Suprapubic skin (tissue), 4 donors: ENCODE data around the gene MTFR1L. TPM values are rescaled to one million over a fixed set of nuclear protein-coding genes. Genes with fewer than 3 reads are reported as not detected.

ENCODE experiments used
- DNase-seq, 2 donors: peaks; one replicate each; pipeline ENCODE4 v3.0.0-alpha.2; 2019; ENCODE audit warnings: low spot score in 2 of 2
- H3K27ac ChIP-seq: fragments of 200-600 bp; sonication (generic); one replicate; pipeline ENCODE4 v1.5.1; 2019
- H3K27me3 ChIP-seq: fragments of 200-600 bp; sonication (generic); one replicate; pipeline ENCODE4 v1.5.1; 2019
- H3K36me3 ChIP-seq: fragments of 200-600 bp; sonication (generic); one replicate; pipeline ENCODE4 v1.5.1; 2019
- H3K4me1 ChIP-seq: fragments of 200-600 bp; sonication (generic); one replicate; pipeline ENCODE4 v1.5.1; 2019
- H3K4me3 ChIP-seq: fragments of 200-600 bp; sonication (generic); one replicate; pipeline ENCODE4 v1.5.1; 2019; ENCODE audit warnings: mild to moderate bottlenecking
- H3K9me3 ChIP-seq: fragments of 200-600 bp; sonication (generic); one replicate; pipeline ENCODE4 v1.5.1; 2019
- CTCF ChIP-seq, 2 donors: fragments of 200-600 bp in 1 of 2; fragments of 450-650 bp in 1 of 2; sonication (generic) in 1 of 2; IDR thresholded peaks; one replicate each; pipeline ENCODE4 v1.5.1; 2016 to 2019; ENCODE audit warnings: antibody characterized with exemption in 2 of 2, mild to moderate bottlenecking in 1 of 2, moderate library complexity in 1 of 2
- EP300 ChIP-seq: sonication (generic); formaldehyde crosslinking; IDR thresholded peaks from one replicate; pipeline ENCODE4 v1.6.1; 2017; ENCODE audit warnings: antibody characterized with exemption
- POLR2A ChIP-seq, 2 donors: fragments of 450-650 bp; IDR thresholded peaks; one replicate each; pipeline ENCODE4 v1.6.1; 2017; ENCODE audit warnings: antibody characterized with exemption in 2 of 2, mild to moderate bottlenecking in 2 of 2, moderate library complexity in 2 of 2
- POLR2AphosphoS5 ChIP-seq, 3 donors: sonication (generic); formaldehyde crosslinking; IDR thresholded peaks; one replicate each; pipeline ENCODE4 v1.6.1; 2017; ENCODE audit warnings: antibody characterized with exemption in 3 of 3
- WGBS: methylation state at CpG from one replicate; pipeline ENCODE4 v1.1.5; 2018; 5-methylcytosine and 5-hydroxymethylcytosine counted together
- total RNA-seq, 4 donors: library from RNA; depleted of rRNA; stranded (reverse); fragments of >200 nt; gene quantifications; one replicate each; pipeline ENCODE4 v1.1.0, GENCODE V29; 2016

Gene MTFR1L
- total RNA-seq, 4 donors from 2014 or later = 35.2 to 79.3 (median 48.1) TPM

- no peak for DNase-seq
- no peak for TF ChIP-seq EP300
- no peak for TF ChIP-seq POLR2AphosphoS5 (IDR thresholded peaks at IDR 0.05)
- no peak for TF ChIP-seq CTCF (IDR thresholded peaks at IDR 0.05)
- no peak for TF ChIP-seq POLR2A (IDR thresholded peaks at IDR 0.05)
- H3K27me3 ChIP-seq = no peaks in the 10 kb centered on the region
- peak overlapping the region; percentile 93 for H3K27ac ChIP-seq
- 36% methylated on average over 9 of the region's 10 CpGs for WGBS
- peaks cover 35% of the 10 kb centered on the region for H3K4me1 ChIP-seq
- no peaks in the 10 kb centered on the region for H3K9me3 ChIP-seq
- peaks cover 11% of the 10 kb centered on the region for H3K36me3 ChIP-seq
- peak overlapping the region; percentile 77 for H3K4me3 ChIP-seq
These were observed 1.3 kb downstream of the MTFR1L start for GRCh38 chr1:25821112-25821476.

DNA sequence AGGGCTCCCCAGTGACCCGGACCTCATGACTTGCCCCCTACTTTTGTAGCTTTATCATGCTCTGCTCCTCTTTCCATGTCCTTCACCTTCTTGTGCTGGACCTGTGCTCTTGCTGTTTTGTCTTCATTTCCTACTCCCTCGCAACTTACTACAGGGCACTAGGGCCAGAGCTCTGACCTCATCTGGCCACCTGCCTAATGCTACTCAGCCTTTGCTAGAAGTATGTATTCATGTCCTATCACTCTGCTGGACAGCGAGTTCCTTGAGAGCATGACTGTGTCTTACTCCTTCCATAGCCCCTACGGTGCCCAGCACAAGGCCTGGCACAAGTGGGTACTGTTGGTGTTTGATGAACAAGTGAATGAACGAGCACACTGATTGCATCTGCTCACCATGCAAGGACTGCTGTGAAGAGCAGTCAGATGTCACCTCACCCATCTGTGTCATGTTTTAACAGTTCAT, 1.9 kb downstream of the MTFR1L start:
- peaks cover 36% of the 10 kb centered on the region for H3K4me1 ChIP-seq
- TF ChIP-seq POLR2A (IDR thresholded peaks at IDR 0.05) (no peak), CTCF (IDR thresholded peaks at IDR 0.05) (no peak), POLR2AphosphoS5 (IDR thresholded peaks at IDR 0.05) (no peak), EP300 (no peak)
- H3K4me3 ChIP-seq = peak overlapping the region; percentile 77
- peaks cover 11% of the 10 kb centered on the region for H3K36me3 ChIP-seq
- DNase-seq = no peak
- H3K9me3 ChIP-seq = no peaks in the 10 kb centered on the region
- H3K27ac ChIP-seq = peak overlapping the region; percentile 93
- WGBS = 71% methylated on average over 5 of the region's 5 CpGs
- H3K27me3 ChIP-seq = no peaks in the 10 kb centered on the region

GRCh38 chr1:25825605-25826004, 5.9 kb downstream of the MTFR1L start:
- no peak for DNase-seq
- Histone ChIP-seq H3K9me3 (no peaks in the 10 kb centered on the region), H3K27ac (no peak overlapping the region), H3K27me3 (no peaks in the 10 kb centered on the region), H3K36me3 (peaks cover 48% of the 10 kb centered on the region), H3K4me1 (peaks cover 21% of the 10 kb centered on the region), H3K4me3 (no peak overlapping the region)
- WGBS = 94% methylated on average over 2 of the region's 2 CpGs
- TF ChIP-seq CTCF (IDR thresholded peaks at IDR 0.05) (no peak), EP300 (no peak)

GRCh38 chr1:25826571-25826970, 6.8 kb downstream of the MTFR1L start:
- Histone ChIP-seq H3K4me1 (peaks cover 12% of the 10 kb centered on the region), H3K36me3 (peaks cover 57% of the 10 kb centered on the region), H3K4me3 (no peak overlapping the region), H3K27me3 (no peaks in the 10 kb centered on the region), H3K27ac (no peak overlapping the region), H3K9me3 (no peaks in the 10 kb centered on the region)
- no peak for DNase-seq
- 99% methylated on average over 7 of the region's 10 CpGs for WGBS
- no peak for TF ChIP-seq POLR2AphosphoS5 (IDR thresholded peaks at IDR 0.05)
- no peak for TF ChIP-seq CTCF (IDR thresholded peaks at IDR 0.05)
- TF ChIP-seq POLR2A (IDR thresholded peaks at IDR 0.05) = no peak
- TF ChIP-seq EP300 = no peak

GRCh38 chr1:25828491-25828890, 8.7 kb downstream of the MTFR1L start:
- no peak overlapping the region for H3K4me3 ChIP-seq
- no peaks in the 10 kb centered on the region for H3K27me3 ChIP-seq
- H3K9me3 ChIP-seq = no peaks in the 10 kb centered on the region
- WGBS = 67% methylated on average over 3 of the region's 3 CpGs
- H3K4me1 ChIP-seq = peaks cover 11% of the 10 kb centered on the region
- TF ChIP-seq CTCF (IDR thresholded peaks at IDR 0.05) = no peak
- no peak for TF ChIP-seq EP300
- no peak for TF ChIP-seq POLR2A (IDR thresholded peaks at IDR 0.05)
- TF ChIP-seq POLR2AphosphoS5 (IDR thresholded peaks at IDR 0.05) = no peak
- H3K36me3 ChIP-seq = peaks cover 76% of the 10 kb centered on the region
- H3K27ac ChIP-seq = no peak overlapping the region
- DNase-seq = no peak
